HG03060 (cell line): Measurements from ENCODE around the gene ZCCHC3.
"Not testable (repeated sequence)": the region's sequence is repeated elsewhere in the genome, so short reads cannot be mapped to it uniquely, and the experiment has no call there.

ENCODE experiments used
- ATAC-seq: cut with Tn5 transposase; IDR thresholded peaks from one replicate; pipeline ENCODE4 v1.9.1; 2021; ENCODE audit warnings: low read depth, moderate number of reproducible peaks; ENCODE audit not compliant: unreplicated experiment

Gene ZCCHC3

DNA sequence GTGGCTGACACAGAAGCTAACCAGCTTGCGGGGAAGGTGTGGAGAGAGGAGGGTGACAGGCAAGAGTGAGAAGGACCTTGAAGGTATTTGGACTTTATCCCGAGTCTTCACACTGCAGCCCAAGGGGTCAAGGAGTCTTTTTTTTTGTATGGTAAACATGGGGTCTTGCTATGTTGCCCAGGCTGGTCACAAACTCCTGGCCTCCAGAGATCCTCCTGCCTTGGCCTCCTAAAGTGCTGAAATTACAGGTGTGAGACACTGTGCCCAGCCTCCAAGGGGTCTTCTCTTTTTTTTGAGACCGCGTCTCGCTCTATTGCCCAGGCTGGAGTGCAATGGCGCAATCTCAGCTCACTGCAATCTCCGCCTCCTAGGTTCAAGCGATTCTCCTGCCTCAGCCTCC lies 37.2 kb downstream of the ZCCHC3 start:
- ATAC-seq, result no peak

DNA sequence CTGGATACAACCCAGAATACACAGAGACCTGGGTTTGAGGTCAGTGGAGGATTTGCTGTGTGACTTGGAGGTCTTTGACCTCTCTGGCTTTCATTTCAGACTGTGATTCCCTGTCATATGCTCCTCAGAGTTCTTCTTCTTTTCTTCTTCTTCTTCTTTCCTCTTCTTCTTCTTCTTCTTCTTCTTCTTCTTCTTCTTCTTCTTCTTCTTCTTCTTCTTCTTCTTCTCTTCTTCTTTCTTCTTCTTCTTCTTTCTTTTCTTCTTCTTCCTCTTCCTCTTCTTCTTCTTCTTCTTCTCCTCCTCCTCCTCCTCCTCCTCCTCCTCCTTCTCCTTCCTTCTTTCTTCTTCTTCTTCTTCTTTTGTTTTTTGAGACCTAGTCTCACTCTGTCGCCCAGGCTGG lies 38.7 kb downstream of the ZCCHC3 start:
- not testable (repeated sequence) for ATAC-seq

DNA sequence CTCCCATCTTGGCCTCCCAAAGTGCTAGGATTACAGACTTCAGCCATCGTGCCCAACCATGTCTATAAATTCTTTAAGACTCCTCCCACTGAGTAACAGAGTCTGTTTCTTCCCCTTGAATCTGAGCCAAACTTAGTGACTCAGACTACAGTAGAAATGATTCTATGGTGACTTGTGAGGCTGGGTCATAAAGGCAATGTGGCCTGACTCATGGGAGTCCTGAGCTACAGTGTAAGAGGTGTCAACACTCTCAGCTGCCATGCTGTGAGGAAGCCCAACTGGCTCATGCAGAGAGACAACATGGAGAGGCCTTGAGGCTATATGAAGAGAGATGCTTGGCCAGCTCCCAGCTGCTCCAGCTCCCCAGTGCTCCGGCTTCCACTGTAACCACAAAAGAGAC lies 44.3 kb downstream of the ZCCHC3 start:
- ATAC-seq, result no peak

DNA sequence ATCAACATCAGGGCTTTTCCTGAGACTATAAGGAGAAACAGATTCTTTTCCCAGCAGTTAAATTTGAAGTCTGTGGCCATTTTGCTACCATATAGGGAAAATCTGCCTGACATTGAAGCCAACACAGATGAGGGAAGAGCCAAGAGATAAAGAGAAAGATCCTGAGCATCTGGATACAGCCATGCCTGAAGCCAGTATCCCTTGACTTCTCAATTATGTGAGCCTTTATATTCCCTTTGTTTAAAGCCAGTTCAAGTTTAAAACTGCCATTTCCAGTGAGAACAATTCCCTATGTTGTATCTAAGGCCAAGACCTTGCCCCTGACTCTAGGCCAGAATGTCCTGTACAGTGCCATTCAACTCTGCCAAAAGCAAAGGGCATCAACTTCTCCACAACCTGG lies 45.7 kb downstream of the ZCCHC3 start:
- ATAC-seq, result no peak

DNA sequence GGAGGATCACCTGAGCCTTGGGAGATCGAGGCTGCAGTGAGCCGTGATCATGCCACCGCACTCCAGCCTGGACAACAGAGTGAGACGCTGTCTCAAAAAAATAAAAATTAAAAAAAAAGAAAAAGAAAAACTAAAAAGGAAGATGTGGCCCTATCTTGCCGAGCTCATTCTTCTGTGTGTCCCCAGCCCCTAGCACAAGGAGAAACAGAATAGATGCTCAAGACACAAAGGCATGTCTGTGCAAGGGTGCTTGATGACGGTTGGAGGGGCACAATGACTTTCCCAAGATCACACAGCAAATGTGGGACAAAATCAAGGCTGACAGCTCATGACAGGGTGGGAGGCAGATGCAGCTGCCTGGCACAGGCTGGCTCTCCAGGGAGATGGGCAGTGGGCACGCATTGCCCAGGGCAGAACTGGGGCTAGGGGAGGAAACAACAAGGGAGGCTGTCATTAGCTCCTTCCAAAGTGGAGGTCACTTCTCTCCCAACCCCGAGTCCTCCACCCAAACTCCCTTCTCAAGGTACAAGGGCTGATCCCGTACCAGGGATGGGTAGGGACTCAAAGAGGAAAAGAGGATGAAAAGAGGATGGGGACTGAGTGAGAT lies 48.8 kb downstream of the ZCCHC3 start:
- no peak for ATAC-seq

DNA sequence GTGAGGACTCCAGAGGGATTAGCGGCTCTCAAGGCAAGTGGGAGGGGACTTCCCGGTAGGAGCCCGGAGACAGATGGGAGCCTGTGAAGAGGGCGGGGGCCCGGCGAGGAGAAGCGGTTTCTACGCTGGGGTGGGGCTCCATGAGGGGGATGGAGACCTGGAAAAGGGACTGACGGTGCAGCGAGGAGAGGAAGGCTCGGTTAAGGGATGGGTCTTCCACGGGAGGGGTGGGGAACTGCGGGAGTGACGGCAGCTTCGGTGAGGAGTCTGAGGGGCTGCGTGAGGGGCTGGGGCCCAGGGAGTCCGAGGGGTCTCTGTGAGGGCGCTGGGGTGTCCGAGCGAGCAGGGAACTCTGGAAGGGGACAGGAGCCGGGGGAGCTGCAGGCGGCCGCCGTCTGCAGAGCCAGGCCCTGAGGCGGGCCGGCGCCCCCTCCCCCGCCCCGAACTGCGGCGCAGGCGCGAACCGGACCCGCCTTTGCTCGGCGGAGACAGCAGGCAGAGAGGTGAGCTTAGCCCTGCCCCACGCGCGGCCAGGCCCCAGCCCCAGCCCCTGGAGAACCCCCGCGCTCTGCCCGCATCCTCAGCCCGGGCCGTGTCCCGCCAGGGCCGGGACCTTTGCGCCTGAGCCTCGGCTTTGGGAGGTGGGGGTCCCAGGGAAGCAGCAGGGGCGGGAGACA lies 49.4 kb downstream of the ZCCHC3 start, which contains the start of gene NRSN2:
NRSN2 (plus strand) TSS at position 472 of the 677 bp plus-strand sequence. CDS start 2,533 bp downstream, outside the sequence.
- ATAC-seq, result no peak

DNA sequence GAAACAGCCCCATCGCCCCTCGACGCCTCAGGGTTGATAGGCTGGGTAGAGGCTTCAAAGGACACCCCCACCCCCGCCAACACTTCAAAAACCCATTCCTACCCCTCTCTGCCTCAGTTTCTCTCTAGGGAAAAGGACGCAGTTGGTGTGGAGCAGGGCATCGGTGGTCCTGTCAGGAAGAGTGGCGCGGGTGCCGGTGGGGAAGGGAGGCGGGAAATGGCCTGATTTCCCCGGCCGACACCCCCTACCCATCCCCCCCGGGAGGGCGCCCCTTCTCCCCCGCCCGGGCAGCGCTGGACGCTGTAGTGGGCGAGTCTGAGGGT lies 49.9 kb downstream of the ZCCHC3 start:
- ATAC-seq, result no peak

DNA sequence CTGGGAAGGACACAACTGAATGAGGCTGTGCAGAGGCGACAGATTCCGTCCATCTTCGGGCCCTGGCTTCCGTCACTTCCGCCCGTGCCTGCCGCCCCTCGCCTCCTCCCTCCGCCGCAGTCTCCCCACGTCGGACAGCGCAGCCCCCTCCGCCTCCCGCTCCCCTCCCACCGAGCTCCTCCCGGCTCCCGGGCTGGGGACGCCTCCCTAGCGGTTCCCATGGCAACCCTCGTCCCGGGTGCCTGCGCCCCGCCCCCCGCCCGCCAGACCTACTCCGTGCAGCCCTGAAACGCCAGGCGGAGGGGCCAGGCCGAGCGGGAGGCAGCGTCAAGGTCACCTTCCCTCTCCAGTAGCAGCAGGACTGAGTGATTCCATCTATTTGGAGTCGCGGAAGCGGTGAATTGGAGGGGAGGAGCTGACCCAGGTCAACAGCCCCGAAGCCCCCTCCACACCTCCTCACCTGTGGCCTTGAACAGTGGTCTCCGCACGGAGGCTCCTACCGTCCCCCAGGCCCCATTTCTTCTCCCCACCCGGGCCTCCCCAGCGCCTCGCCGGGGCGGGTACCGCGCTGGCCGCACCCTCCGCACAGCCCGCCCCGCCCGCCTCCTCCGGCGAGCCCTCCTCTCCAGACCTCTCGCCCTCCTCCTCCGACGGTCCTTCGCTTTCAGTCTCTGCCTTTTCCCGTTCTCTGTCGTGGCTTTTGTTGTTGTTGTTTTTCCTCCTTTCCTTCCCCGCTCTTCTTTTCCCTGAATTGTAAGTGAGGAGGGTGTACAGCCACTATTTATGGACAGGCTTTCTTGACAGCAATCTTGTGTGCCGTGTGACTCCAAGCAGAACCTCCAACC lies 50.5 kb downstream of the ZCCHC3 start:
- ATAC-seq, result no peak

DNA sequence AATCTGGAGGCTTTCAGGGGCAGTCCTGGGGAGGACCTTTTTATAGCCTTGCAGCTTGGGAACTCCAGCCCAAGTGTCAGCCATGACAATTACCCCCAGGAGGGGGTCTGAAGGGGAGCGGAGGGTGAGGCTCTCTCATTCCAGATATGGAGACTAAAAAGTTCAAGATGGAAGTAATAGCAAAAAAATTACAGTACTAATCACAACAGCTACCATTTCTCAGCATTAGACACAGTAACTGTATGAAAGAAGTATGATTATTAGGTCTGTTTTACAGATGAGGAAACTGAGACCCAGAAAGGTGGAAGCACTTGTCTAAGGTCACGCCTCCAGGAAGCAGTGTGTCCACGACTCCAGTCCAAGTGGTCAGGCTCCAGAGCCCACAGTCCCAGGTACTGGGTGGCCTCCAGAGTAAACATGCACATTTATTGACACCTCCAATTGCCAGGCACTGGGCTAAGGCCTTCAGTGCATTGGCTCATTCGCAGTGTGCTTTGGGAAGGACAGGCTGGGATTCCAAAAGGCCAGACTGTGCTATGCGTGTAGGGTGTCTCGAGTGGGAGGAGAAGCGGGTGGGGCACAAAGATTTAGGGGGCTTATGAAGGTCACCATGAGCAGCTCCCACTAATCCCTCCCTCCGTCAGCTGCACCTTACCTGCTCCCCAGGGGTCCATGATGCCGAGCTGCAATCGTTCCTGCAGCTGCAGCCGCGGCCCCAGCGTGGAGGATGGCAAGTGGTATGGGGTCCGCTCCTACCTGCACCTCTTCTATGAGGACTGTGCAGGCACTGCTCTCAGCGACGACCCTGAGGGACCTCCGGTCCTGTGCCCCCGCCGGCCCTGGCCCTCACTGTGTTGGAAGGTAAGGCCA lies 51.8 kb downstream of the ZCCHC3 start:
- ATAC-seq, result no peak
